ENCODE measurements around the gene TICAM1. TPM values are rescaled to one million over a fixed set of nuclear protein-coding genes. Genes with fewer than 3 reads are reported as not detected.

Gene TICAM1
- total and polyA plus RNA-seq, 2 donors: 0.66 to 4.7 TPM

- no peak for DNase-seq (ENCODE audit: low read depth in 6 of 9, low spot score in 9 of 9)
- peaks cover 0 to 4% of the 10 kb centered on the region in 2 donors for H3K27me3 ChIP-seq (ENCODE audit: control insufficient read depth in 2 of 2, insufficient read depth in 1 of 2, low read length in 1 of 2)
Measured at GRCh38 chr19:4774136-4774535, 57.4 kb downstream of the TICAM1 start.

DNA sequence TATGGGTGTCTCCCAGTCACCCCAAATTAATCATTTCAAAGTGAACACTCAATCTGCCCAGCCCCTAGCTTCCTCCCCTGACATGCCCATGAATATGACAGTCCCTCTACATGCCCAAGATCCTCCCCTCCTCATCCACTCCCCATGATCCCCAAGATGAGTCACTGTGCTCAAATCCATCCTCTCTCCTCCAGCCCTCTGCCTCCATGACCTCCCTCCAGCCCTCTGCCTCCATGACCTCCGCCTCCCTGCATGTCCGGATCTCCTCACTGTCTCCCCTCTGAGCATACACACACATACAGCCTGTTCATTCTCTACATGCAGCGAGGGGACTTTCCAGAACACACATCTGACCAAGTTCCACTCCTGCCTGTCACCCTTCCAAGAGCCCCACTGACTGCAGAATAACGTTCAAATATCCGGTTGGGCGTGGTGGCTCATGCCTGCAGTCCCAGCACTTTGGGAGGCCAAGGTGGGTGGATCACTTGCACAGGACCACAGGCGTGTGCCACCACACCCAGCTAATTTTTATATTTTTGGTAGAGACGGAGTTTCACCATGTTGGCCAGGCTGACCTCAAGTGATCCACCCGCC, 58.4 kb downstream of the TICAM1 start:
- Histone ChIP-seq H3K4me1 (ENCODE audit: control insufficient read depth in 2 of 2, insufficient read depth in 2 of 2, low read length in 2 of 2) (peaks cover 0 to 2% of the 10 kb centered on the region in 2 donors), H3K27me3 (ENCODE audit: control insufficient read depth in 2 of 2, insufficient read depth in 1 of 2, low read length in 1 of 2) (peaks cover 0 to 4% of the 10 kb centered on the region in 2 donors), H3K9me3 (ENCODE audit: control insufficient read depth in 2 of 2, insufficient read depth in 1 of 2, low read length in 1 of 2) (peaks cover 2 to 13% of the 10 kb centered on the region in 2 donors), H3K36me3 (ENCODE audit: control insufficient read depth in 2 of 2, insufficient read depth in 2 of 2, low read length in 1 of 2) (no peaks in the 10 kb centered on the region), H3K4me3 (ENCODE audit: low read length in 2 of 2) (no peak overlapping the region), H3K27ac (ENCODE audit: low read depth in 1 of 2, low read length in 1 of 2) (no peak overlapping the region)
- DNase-seq (ENCODE audit: low read depth in 6 of 9, low spot score in 9 of 9): no peak
- 78% methylated on average over 9 of the region's 9 CpGs for WGBS

More at GRCh38 chr19:4774136-4774535, 57.4 kb downstream of the TICAM1 start:
- no peak overlapping the region for H3K27ac ChIP-seq (ENCODE audit: low read depth in 1 of 2, low read length in 1 of 2)
- H3K4me1 ChIP-seq (ENCODE audit: control insufficient read depth in 2 of 2, insufficient read depth in 2 of 2, low read length in 2 of 2): no peaks in the 10 kb centered on the region
- peaks cover 0 to 7% of the 10 kb centered on the region in 2 donors for H3K9me3 ChIP-seq (ENCODE audit: control insufficient read depth in 2 of 2, insufficient read depth in 1 of 2, low read length in 1 of 2)
- no peak overlapping the region for H3K4me3 ChIP-seq (ENCODE audit: low read length in 2 of 2)
- no peaks in the 10 kb centered on the region for H3K36me3 ChIP-seq (ENCODE audit: control insufficient read depth in 2 of 2, insufficient read depth in 2 of 2, low read length in 1 of 2)
- WGBS: 69% methylated on average over 3 of the region's 3 CpGs

GRCh38 chr19:4772566-4772965, 58.9 kb downstream of the TICAM1 start:
- no peaks in the 10 kb centered on the region for H3K36me3 ChIP-seq (ENCODE audit: control insufficient read depth in 2 of 2, insufficient read depth in 2 of 2, low read length in 1 of 2)
- H3K4me3 ChIP-seq (ENCODE audit: low read length in 2 of 2): no peak overlapping the region
- WGBS: 67% methylated on average over 2 of the region's 2 CpGs
- no peak for DNase-seq (ENCODE audit: low read depth in 6 of 9, low spot score in 9 of 9)
- peaks cover 2 to 13% of the 10 kb centered on the region in 2 donors for H3K9me3 ChIP-seq (ENCODE audit: control insufficient read depth in 2 of 2, insufficient read depth in 1 of 2, low read length in 1 of 2)
- peaks cover 0 to 2% of the 10 kb centered on the region in 2 donors for H3K27me3 ChIP-seq (ENCODE audit: control insufficient read depth in 2 of 2, insufficient read depth in 1 of 2, low read length in 1 of 2)
- no peak overlapping the region for H3K27ac ChIP-seq (ENCODE audit: low read depth in 1 of 2, low read length in 1 of 2)
- peaks cover 0 to 2% of the 10 kb centered on the region in 2 donors for H3K4me1 ChIP-seq (ENCODE audit: control insufficient read depth in 2 of 2, insufficient read depth in 2 of 2, low read length in 2 of 2)

- DNase-seq (ENCODE audit: low read depth in 6 of 9, low spot score in 9 of 9): peak; percentile 63 to 89 (median 75)
- Histone ChIP-seq H3K36me3 (ENCODE audit: control insufficient read depth in 2 of 2, insufficient read depth in 2 of 2, low read length in 1 of 2) (no peaks in the 10 kb centered on the region), H3K27ac (ENCODE audit: low read depth in 1 of 2, low read length in 1 of 2) (no peak overlapping the region), H3K4me1 (ENCODE audit: control insufficient read depth in 2 of 2, insufficient read depth in 2 of 2, low read length in 2 of 2) (peaks cover 0 to 2% of the 10 kb centered on the region in 2 donors), H3K9me3 (ENCODE audit: control insufficient read depth in 2 of 2, insufficient read depth in 1 of 2, low read length in 1 of 2) (peaks cover 2 to 13% of the 10 kb centered on the region in 2 donors), H3K27me3 (ENCODE audit: control insufficient read depth in 2 of 2, insufficient read depth in 1 of 2, low read length in 1 of 2) (peaks cover 0 to 2% of the 10 kb centered on the region in 2 donors), H3K4me3 (ENCODE audit: low read length in 2 of 2) (no peak overlapping the region)
- WGBS: 16% methylated on average over 37 of the region's 37 CpGs
Measured at GRCh38 chr19:4768934-4769777, 62.4 kb downstream of the TICAM1 start.

Other genes with a start within 250 kb of the TICAM1 start
- 5.1 TPM for gene TNFAIP8L1, start 192.2 kb downstream of the TICAM1 start, total RNA-seq
- gene TNFAIP8L1, start 192.2 kb downstream of the TICAM1 start, polyA plus RNA-seq: 6.9 TPM
- 41.9 TPM for gene MYDGF, start 161.4 kb downstream of the TICAM1 start, total RNA-seq
- 53.5 TPM for gene MYDGF, start 161.4 kb downstream of the TICAM1 start, polyA plus RNA-seq
- gene DPP9, start 107.9 kb downstream of the TICAM1 start, total RNA-seq: 13.4 TPM
- 37.9 TPM for gene DPP9, start 107.9 kb downstream of the TICAM1 start, polyA plus RNA-seq
- 9.1 TPM for gene FEM1A, start 40.0 kb downstream of the TICAM1 start, total RNA-seq
- gene FEM1A, start 40.0 kb downstream of the TICAM1 start, polyA plus RNA-seq: 5.5 TPM
- gene PLIN3, start 36.0 kb upstream of the TICAM1 start, total RNA-seq: 31.0 TPM
- gene PLIN3, start 36.0 kb upstream of the TICAM1 start, polyA plus RNA-seq: 45.8 TPM
- 0.66 TPM for gene ARRDC5, start 71.2 kb upstream of the TICAM1 start, total RNA-seq
- 3.0 TPM for gene ARRDC5, start 71.2 kb upstream of the TICAM1 start, polyA plus RNA-seq
- 71.7 TPM for gene UHRF1, start 77.8 kb upstream of the TICAM1 start, total RNA-seq
- 4.3 TPM for gene UHRF1, start 77.8 kb upstream of the TICAM1 start, polyA plus RNA-seq
- gene KDM4B, start 137.4 kb upstream of the TICAM1 start, total RNA-seq: 8.6 TPM
- gene KDM4B, start 137.4 kb upstream of the TICAM1 start, polyA plus RNA-seq: 24.6 TPM